ENCODE measurements around the gene ITGB3. TPM values are rescaled to one million over a fixed set of nuclear protein-coding genes. Genes with fewer than 3 reads are reported as not detected.

The ITGB3 gene
- total and polyA plus RNA-seq, 9 of the 15 experiments (the other 6 are each of a cell fraction or from before 2014, with no cell fraction given) = 0.08 to 2.6 (median 0.62) TPM; not detected in 1

DNA sequence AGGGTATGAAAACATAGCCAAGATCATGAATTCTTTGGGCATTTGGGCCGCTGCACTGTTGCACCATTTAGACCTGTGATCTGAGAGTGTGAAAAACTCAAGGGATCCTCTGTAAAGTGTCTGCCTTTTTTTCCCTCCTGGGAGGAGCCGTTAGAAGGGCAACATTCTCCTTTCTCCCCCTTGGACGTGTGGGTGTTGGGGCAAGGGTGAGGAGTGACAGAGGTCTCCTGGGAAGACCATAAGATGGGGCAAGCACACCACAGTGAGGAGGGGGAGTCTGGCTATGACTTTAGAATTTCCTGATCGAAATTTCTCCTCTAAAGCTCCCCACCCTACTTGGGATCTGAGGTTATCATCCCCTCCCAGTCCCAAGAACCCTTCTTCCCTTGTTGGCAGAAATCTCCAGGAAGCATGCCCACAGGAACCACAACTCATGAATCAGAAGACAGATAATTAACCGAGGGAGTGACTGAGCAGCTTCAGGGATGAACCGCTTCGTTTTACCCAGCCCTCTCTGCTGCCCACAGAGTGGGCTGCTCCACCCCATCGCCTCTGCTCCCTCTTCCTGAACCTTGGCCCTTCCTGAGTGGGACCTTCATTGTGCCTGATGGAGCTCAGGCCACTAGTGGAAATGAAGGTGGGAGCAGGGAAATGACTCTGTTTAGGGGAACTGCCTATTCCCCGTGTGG, 4.2 kb downstream of the ITGB3 start (continued):
- TF ChIP-seq PREB (CRISPR knock-in tag; IDR thresholded peaks at IDR 0.05) (no peak), ATF4 (CRISPR knock-in tag; IDR thresholded peaks at IDR 0.05) (peak; percentile 35; the same call in 1 of the 2 replicates), GATAD2A (IDR thresholded peaks at IDR 0.05) (0 out of 2 replicates have a peak, but pooled peaks have one; percentile 10), HMG20A (CRISPR knock-in tag; conservative IDR thresholded peaks at IDR 0.05) (no peak), TCF7L2 (IDR thresholded peaks at IDR 0.05; ENCODE audit: low read depth, low read length) (no peak), ZNF79 (CRISPR knock-in tag; IDR thresholded peaks at IDR 0.05; ENCODE audit: low read depth) (no peak), ZBTB33 (CRISPR knock-in tag; IDR thresholded peaks at IDR 0.05) (no peak), PRPF4 (IDR thresholded peaks at IDR 0.05; ENCODE audit: insufficient read depth, low read depth, low read length, poor library complexity, severe bottlenecking) (no peak), BRD9 (IDR thresholded peaks at IDR 0.05; ENCODE audit: low read depth, partially characterized antibody) (no peak), CTBP1 (IDR thresholded peaks at IDR 0.05; ENCODE audit: borderline replicate concordance) (peak; percentile 74; the same call in 1 of the 2 replicates), TAL1 (IDR thresholded peaks at IDR 0.05) (0 out of 2 replicates have a peak, but pooled peaks have one; percentile 21), TARDBP (IDR thresholded peaks at IDR 0.05) (no peak), KLF6 (CRISPR knock-in tag; IDR thresholded peaks at IDR 0.05; ENCODE audit: borderline replicate concordance) (peak; percentile 35; the same call in 1 of the 2 replicates), MEF2D (tag; conservative IDR thresholded peaks at IDR 0.05; ENCODE audit: low read depth) (0 out of 2 replicates have a peak, but pooled peaks have one; percentile 59), RUNX1 (IDR thresholded peaks at IDR 0.05; ENCODE audit: low read depth) (0 out of 2 replicates have a peak, but pooled peaks have one; percentile 68), MAZ (CRISPR knock-in tag; conservative IDR thresholded peaks at IDR 0.05 in 1 of 2, IDR thresholded peaks at IDR 0.05 in 1 of 2) (peak in 1 of 2 experiments; percentile 67; a peak in 2 of 4 replicates), CAMTA2 (CRISPR knock-in tag; conservative IDR thresholded peaks at IDR 0.05) (no peak), BCLAF1 (IDR thresholded peaks at IDR 0.05; ENCODE audit: borderline replicate concordance in 1 of 2, control insufficient read depth in 1 of 2, low read depth in 2 of 2, low read length in 1 of 2) (no peak), ZNF165 (CRISPR knock-in tag; IDR thresholded peaks at IDR 0.05; ENCODE audit: borderline replicate concordance) (no peak)
- TF ChIP-seq, protein P1, sequence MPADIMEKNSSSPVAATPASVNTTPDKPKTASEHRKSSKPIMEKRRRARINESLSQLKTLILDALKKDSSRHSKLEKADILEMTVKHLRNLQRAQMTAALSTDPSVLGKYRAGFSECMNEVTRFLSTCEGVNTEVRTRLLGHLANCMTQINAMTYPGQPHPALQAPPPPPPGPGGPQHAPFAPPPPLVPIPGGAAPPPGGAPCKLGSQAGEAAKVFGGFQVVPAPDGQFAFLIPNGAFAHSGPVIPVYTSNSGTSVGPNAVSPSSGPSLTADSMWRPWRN (IDR thresholded peaks at IDR 0.05; ENCODE audit: low read depth) = no peak
